Measurements from ENCODE around the gene MX2. TPM values are rescaled to one million over a fixed set of nuclear protein-coding genes. Genes with fewer than 3 reads are reported as not detected.

The MX2 gene
- total and polyA plus RNA-seq, 2 donors (not counting 1 experiment from before 2014, with no cell fraction given), result 2.0 to 3.6 TPM

- TF ChIP-seq CTCF (conservative IDR thresholded peaks at IDR 0.05 in 1 of 2, IDR thresholded peaks at IDR 0.05 in 1 of 2; ENCODE audit: low read depth in 1 of 2, low read length in 2 of 2) (no peak), EZH2 (IDR thresholded peaks at IDR 0.05; ENCODE audit: low read length, missing control alignments) (no peak)
- no peak overlapping the region for H3K9ac ChIP-seq (ENCODE audit: insufficient read depth, low read length)
- H3K27me3 ChIP-seq (ENCODE audit: control insufficient read depth, insufficient read depth, low read length), result no peaks in the 10 kb centered on the region
- H3K36me3 ChIP-seq (ENCODE audit: control insufficient read depth, insufficient read depth, low read length), result no peaks in the 10 kb centered on the region
- no peaks in the 10 kb centered on the region for H4K20me1 ChIP-seq (ENCODE audit: control insufficient read depth, extremely low read depth, insufficient read depth, low read length)
- H3K4me1 ChIP-seq (ENCODE audit: control insufficient read depth, extremely low read depth, insufficient read depth, low read length), result no peaks in the 10 kb centered on the region
- H3K4me2 ChIP-seq (ENCODE audit: extremely low read depth, insufficient read depth, low read length), result no peak overlapping the region
- no peaks in the 10 kb centered on the region for H3K9me3 ChIP-seq (ENCODE audit: control insufficient read depth, insufficient read depth, low read depth, low read length)
- DNase-seq (ENCODE audit: low read depth in 2 of 2), result no peak
- H3K27ac ChIP-seq (ENCODE audit: insufficient read depth, low read length), result no peak overlapping the region
- H2AFZ ChIP-seq (ENCODE audit: low read length), result no peak overlapping the region
- no peak overlapping the region for H3K4me3 ChIP-seq (replicated peaks in 1 of 4; ENCODE audit: control extremely low read depth in 1 of 4, insufficient read depth in 1 of 4, low read depth in 3 of 4, low read length in 4 of 4)
- H3K79me2 ChIP-seq (ENCODE audit: control insufficient read depth, insufficient read depth, low read length), result no peaks in the 10 kb centered on the region
Measured at GRCh38 chr21:41449613-41450012, 87.8 kb downstream of the MX2 start.

GRCh38 chr21:41451753-41452676 lies 90.2 kb downstream of the MX2 start:
- Histone ChIP-seq H3K9me3 (ENCODE audit: control insufficient read depth, insufficient read depth, low read depth, low read length) (no peaks in the 10 kb centered on the region), H4K20me1 (ENCODE audit: control insufficient read depth, extremely low read depth, insufficient read depth, low read length) (no peaks in the 10 kb centered on the region), H2AFZ (ENCODE audit: low read length) (no peak overlapping the region), H3K27ac (ENCODE audit: insufficient read depth, low read length) (no peak overlapping the region), H3K4me1 (ENCODE audit: control insufficient read depth, extremely low read depth, insufficient read depth, low read length) (no peaks in the 10 kb centered on the region), H3K79me2 (ENCODE audit: control insufficient read depth, insufficient read depth, low read length) (no peaks in the 10 kb centered on the region), H3K4me3 (replicated peaks in 1 of 4; ENCODE audit: control extremely low read depth in 1 of 4, insufficient read depth in 1 of 4, low read depth in 3 of 4, low read length in 4 of 4) (no peak overlapping the region), H3K27me3 (ENCODE audit: control insufficient read depth, insufficient read depth, low read length) (no peaks in the 10 kb centered on the region), H3K9ac (ENCODE audit: insufficient read depth, low read length) (no peak overlapping the region), H3K4me2 (ENCODE audit: extremely low read depth, insufficient read depth, low read length) (no peak overlapping the region), H3K36me3 (ENCODE audit: control insufficient read depth, insufficient read depth, low read length) (no peaks in the 10 kb centered on the region)
- no peak for DNase-seq (ENCODE audit: low read depth in 2 of 2)
- no peak for TF ChIP-seq CTCF (conservative IDR thresholded peaks at IDR 0.05 in 1 of 2, IDR thresholded peaks at IDR 0.05 in 1 of 2; ENCODE audit: low read depth in 1 of 2, low read length in 2 of 2)

- no peaks in the 10 kb centered on the region for H4K20me1 ChIP-seq (ENCODE audit: control insufficient read depth, extremely low read depth, insufficient read depth, low read length)
- no peak overlapping the region for H3K4me3 ChIP-seq (replicated peaks in 1 of 4; ENCODE audit: control extremely low read depth in 1 of 4, insufficient read depth in 1 of 4, low read depth in 3 of 4, low read length in 4 of 4)
- no peaks in the 10 kb centered on the region for H3K4me1 ChIP-seq (ENCODE audit: control insufficient read depth, extremely low read depth, insufficient read depth, low read length)
- H3K27ac ChIP-seq (ENCODE audit: insufficient read depth, low read length), result no peak overlapping the region
- TF ChIP-seq CTCF (conservative IDR thresholded peaks at IDR 0.05 in 1 of 2, IDR thresholded peaks at IDR 0.05 in 1 of 2; ENCODE audit: low read depth in 1 of 2, low read length in 2 of 2), result no peak
- TF ChIP-seq EZH2 (IDR thresholded peaks at IDR 0.05; ENCODE audit: low read length, missing control alignments), result no peak
- H3K9ac ChIP-seq (ENCODE audit: insufficient read depth, low read length), result no peak overlapping the region
- H3K27me3 ChIP-seq (ENCODE audit: control insufficient read depth, insufficient read depth, low read length), result no peaks in the 10 kb centered on the region
- H3K79me2 ChIP-seq (ENCODE audit: control insufficient read depth, insufficient read depth, low read length), result no peaks in the 10 kb centered on the region
- H2AFZ ChIP-seq (ENCODE audit: low read length), result no peak overlapping the region
- no peak for DNase-seq (ENCODE audit: low read depth in 2 of 2)
- no peaks in the 10 kb centered on the region for H3K9me3 ChIP-seq (ENCODE audit: control insufficient read depth, insufficient read depth, low read depth, low read length)
- no peak overlapping the region for H3K4me2 ChIP-seq (ENCODE audit: extremely low read depth, insufficient read depth, low read length)
- H3K36me3 ChIP-seq (ENCODE audit: control insufficient read depth, insufficient read depth, low read length), result no peaks in the 10 kb centered on the region
Measured at GRCh38 chr21:41453198-41453597, 91.4 kb downstream of the MX2 start.

Measured in fibroblast of lung (primary cell).